ENCODE data around the gene HLA-DQB2. TPM values are rescaled to one million over a fixed set of nuclear protein-coding genes. Genes with fewer than 3 reads are reported as not detected.
A peak's percentile ranks its signal among the peaks of the same experiment; 100 is the strongest.
"Not testable (repeated sequence)": the region's sequence is repeated elsewhere in the genome, so short reads cannot be mapped to it uniquely, and the experiment has no call there.

Gene HLA-DQB2
- total RNA-seq: not detected in 2 replicates

GRCh38 chr6:32763421-32763820, at the start of gene HLA-DQB2:
Gene HLA-DQB2 (minus strand): TSS chr6:32763532. CDS start chr6:32763470, 62 bp downstream.
- DNase-seq (ENCODE audit: low read depth, low spot score): no peak

GRCh38 chr6:32809171-32809570, 45.8 kb upstream of the HLA-DQB2 start:
- no peak for DNase-seq (ENCODE audit: low read depth, low spot score)

- DNase-seq (ENCODE audit: low read depth, low spot score): no peak
These were observed 43.8 kb upstream of the HLA-DQB2 start for GRCh38 chr6:32807020-32807580.

GRCh38 chr6:32805404-32805803, 42.1 kb upstream of the HLA-DQB2 start:
- DNase-seq (ENCODE audit: low read depth, low spot score): not testable (repeated sequence)

GRCh38 chr6:32803416-32803815, 40.1 kb upstream of the HLA-DQB2 start:
- no peak for DNase-seq (ENCODE audit: low read depth, low spot score)

GRCh38 chr6:32799740-32800139, 36.4 kb upstream of the HLA-DQB2 start:
- DNase-seq (ENCODE audit: low read depth, low spot score): no peak

- no peak for DNase-seq (ENCODE audit: low read depth, low spot score)
These were observed 35.8 kb upstream of the HLA-DQB2 start for GRCh38 chr6:32799168-32799567.

GRCh38 chr6:32796848-32797776, 33.8 kb upstream of the HLA-DQB2 start:
- no peak for DNase-seq (ENCODE audit: low read depth, low spot score)

GRCh38 chr6:32794510-32794909, 31.2 kb upstream of the HLA-DQB2 start:
- DNase-seq (ENCODE audit: low read depth, low spot score): no peak

- no peak for DNase-seq (ENCODE audit: low read depth, low spot score)
These were observed 29.6 kb upstream of the HLA-DQB2 start for GRCh38 chr6:32792901-32793435.

GRCh38 chr6:32790306-32790705, 27.0 kb upstream of the HLA-DQB2 start:
- no peak for DNase-seq (ENCODE audit: low read depth, low spot score)

GRCh38 chr6:32785781-32786533, 22.6 kb upstream of the HLA-DQB2 start:
- DNase-seq (ENCODE audit: low read depth, low spot score): peak; percentile 10

GRCh38 chr6:32782923-32783322, 19.6 kb upstream of the HLA-DQB2 start:
- DNase-seq (ENCODE audit: low read depth, low spot score): not testable (repeated sequence)

- DNase-seq (ENCODE audit: low read depth, low spot score): no peak
These were observed 15.7 kb upstream of the HLA-DQB2 start for GRCh38 chr6:32779036-32779435.

GRCh38 chr6:32775071-32775470, 11.7 kb upstream of the HLA-DQB2 start:
- no peak for DNase-seq (ENCODE audit: low read depth, low spot score)

GRCh38 chr6:32774426-32774825, 11.1 kb upstream of the HLA-DQB2 start:
- DNase-seq (ENCODE audit: low read depth, low spot score): no peak

GRCh38 chr6:32772656-32773055, 9.3 kb upstream of the HLA-DQB2 start:
- DNase-seq (ENCODE audit: low read depth, low spot score): no peak

GRCh38 chr6:32764048-32764447, 716 bp upstream of the HLA-DQB2 start:
- DNase-seq (ENCODE audit: low read depth, low spot score): no peak

GRCh38 chr6:32761548-32761947, 1.8 kb downstream of the HLA-DQB2 start:
- DNase-seq (ENCODE audit: low read depth, low spot score): no peak

GRCh38 chr6:32761072-32761471, 2.3 kb downstream of the HLA-DQB2 start:
- no peak for DNase-seq (ENCODE audit: low read depth, low spot score)

- DNase-seq (ENCODE audit: low read depth, low spot score): no peak
These were observed 3.7 kb downstream of the HLA-DQB2 start for GRCh38 chr6:32759669-32760068.

- no peak for DNase-seq (ENCODE audit: low read depth, low spot score)
These were observed 10.8 kb downstream of the HLA-DQB2 start for GRCh38 chr6:32752580-32752979.

Measured in pulmonary artery endothelial cell (primary cell).